ENCODE data around the gene CALN1.

The CALN1 gene

DNA sequence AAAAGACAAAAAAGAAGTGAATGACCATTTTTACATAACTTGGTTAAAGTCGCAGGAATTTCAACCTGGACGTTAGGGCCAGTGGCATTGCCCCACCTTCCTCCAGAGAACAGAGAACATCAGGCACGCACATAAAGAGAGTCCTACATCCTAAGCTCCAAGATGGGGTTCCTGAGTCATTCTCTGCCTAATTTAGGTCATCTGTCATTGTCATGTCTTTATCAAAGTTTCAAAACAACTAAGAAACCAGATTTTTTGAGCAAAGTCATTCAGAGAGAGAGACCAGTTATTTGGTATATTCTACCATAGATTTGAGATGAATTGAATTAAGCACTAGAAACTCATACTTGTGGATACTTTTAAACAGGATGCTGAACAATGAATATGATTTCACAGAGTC, 241.7 kb downstream of the CALN1 start:
- no peak for DNase-seq

DNA sequence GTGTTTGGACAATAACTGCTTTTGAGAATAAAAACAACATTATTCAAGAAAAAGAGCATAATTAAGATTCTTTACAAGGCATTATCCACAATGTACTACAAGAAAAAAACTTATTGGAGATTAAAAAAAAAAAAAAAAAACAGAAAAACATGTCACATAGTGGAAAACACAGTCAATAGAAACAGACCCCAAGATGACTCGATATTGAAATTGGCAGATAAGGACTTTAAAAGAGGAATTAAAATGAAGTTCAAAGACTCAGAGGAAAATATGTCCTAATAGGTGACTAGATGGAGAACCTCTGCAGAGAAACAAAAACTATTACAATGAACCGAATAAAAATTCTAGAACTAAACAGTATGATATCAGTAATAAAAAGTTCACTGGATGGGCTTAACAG, 248.9 kb downstream of the CALN1 start:
- DNase-seq, result no peak

DNA sequence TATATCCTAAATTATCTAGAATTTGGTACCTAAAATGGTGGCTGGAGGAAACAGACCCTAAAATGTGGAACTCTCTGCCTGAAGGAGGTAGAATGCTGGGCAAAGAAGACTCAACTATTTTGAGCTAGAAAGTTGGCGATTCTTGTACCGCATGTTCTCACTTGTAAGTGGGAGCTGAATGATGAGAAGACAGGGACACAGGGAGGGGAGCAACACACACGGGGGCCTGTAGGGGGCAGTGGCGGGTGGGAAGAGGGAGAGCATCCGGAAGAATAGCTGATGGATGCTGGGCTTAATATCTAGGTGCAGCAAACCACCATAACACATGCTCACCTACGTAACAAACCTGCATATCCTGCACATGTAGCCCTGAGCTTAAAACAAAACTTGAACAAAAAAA, 250.6 kb downstream of the CALN1 start:
- DNase-seq, result no peak

DNA sequence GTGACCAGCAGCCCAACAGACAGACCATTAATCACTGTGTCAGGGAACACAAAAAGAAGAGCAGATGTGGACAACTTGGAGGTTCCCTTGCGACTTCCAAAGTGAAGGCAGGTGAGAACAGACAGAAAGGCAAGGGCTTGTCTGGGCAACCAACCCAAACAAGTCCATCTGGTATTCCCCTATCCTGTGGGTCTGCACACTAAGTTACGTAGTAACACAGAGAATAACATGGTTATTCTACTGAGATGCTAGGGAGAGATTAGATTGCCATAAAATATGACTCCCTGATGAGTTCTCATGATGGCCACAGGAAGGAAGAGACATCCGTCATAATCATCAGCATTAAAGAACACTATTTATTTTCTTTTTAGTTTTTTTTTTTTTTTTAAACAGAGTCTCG, 252.2 kb downstream of the CALN1 start:
- DNase-seq, result no peak

DNA sequence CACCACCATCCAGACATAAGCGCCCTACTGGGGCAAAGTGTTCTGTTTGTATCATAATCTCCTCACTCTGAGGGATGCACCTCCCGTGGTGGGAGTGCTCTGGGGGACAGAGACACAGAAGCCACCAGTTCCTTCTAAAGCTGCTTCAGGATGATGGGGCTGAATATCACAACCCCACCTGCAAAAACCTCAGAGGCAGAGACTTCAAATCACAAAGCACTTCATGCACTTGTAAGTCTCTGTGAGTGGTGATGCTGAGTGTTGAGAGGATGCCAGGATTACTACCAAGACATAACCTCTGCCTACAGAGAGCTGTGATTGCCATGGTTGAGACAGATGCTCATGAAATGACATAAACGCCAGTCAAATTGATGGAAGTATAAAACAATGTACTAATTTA, 255.5 kb downstream of the CALN1 start:
- no peak for DNase-seq

DNA sequence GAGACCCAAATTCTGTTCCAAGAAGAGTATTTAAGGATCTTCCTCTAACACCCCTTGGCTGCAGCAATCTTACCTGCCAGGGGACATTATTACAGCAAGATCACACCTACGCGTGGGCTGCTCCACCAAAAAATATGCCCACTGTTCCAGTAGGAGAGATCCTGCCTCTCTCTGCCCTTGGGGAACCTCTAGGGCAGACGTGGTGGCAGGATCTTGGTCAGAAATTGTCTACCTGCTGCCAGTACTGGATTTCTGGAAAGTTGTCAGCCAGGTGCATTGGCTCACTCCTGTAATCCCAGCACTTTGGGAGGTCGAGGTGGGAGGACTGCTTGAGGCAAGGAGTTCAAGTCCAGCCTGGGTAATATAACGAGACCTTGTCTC, 259.0 kb downstream of the CALN1 start:
- no peak for DNase-seq

DNA sequence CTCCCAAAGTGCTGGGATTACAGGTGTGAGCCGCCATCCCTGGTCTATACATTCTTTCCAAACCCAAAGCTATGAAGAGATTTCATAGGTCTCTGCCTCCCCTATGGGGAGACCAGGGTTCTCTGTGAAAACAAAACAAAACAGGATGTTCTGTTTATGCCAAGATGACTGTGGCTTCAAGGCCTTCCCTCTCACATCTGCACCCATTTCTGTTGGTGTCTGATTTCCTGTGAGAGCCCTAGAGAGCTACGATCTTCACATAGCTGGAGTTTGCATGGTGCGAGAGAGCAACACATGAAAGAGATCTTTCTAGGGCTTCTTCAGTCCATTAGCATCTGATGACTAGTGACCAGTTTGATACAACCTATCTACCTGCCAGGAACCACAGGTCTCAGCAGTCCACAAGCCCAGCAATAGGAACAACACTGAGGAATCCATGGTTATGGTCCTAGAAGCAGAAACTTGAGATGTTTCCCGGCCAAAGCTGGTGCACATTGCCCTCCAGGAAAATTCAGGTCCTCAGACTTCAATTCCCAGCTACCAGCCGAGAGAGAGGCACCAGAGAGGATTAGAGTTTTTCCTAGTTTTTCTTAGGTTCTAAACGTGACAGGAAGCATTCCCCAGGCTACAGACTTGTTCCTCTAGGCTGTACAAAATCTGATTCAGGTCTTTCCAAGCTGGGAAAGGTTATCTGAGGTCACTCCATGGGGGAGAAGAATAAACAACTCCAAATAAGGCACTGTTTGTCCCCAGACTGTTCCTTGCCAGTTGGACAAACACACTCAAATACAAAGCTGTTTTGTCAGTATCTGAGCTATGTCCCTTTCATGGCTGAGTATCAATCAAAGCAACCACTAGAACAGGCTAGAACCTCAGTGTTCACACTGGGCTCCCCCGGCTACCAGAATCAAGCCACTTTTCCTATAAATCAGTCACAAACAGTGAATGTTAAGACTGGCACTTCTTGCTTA, 259.7 kb downstream of the CALN1 start:
- no peak for DNase-seq

DNA sequence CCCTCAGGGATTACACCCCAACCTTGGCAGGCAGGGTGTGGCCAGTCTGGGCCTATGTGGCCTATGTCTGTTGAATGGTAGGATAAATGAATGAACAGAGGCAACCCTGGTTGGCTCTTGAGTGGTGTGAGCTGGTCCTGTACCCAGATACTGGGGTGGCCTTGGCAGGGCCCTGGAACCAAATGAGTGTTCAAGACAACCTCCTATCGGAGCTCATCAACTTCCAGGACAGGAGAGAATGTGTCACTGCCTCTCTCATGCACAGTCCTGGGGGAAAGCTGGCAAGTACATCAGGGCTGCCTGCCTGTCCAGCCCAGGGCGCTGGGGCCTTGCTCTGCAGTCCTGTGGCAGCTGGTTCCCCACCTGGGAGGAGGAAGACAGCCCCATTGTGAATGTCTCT, 271.6 kb downstream of the CALN1 start:
- DNase-seq, result no peak

DNA sequence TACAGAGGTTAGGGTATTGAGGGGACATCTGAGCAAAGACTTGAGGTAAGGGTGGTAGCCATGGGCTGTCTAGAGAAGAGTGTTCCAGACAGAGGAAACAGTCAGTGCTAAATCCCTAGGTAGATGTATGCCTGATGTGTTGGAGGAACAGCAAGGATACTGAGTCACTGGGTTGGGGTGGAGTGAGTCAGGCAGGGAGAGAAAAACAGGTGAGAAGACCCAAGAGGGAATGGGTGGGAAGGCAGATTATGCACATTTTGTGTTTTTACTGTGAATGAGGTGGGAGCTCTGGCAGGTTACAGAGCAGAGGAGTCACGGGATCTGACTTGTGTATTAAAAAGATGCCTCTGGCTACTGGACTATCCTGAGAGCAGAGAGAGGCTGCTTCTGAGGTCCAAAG, 285.0 kb downstream of the CALN1 start:
- no peak for DNase-seq

DNA sequence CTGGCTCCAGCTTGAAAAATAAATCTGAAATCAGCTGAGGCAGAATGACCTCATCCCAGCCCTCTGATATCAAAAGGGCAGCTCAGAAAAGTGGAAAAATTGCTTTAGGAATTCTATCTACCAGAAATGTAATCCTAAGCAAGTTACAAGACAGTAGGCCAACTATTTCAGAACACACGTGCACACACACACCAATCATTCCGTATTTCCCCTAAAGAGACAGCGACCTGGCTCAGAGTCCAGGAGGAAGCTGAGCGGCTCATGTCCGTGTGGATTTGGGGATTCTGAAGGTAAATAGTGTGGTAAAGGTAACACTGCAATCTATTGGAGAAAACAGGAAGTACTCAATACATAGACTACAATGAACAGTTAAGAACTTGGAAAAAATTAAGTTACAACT, 288.2 kb downstream of the CALN1 start:
- DNase-seq, result no peak

DNA sequence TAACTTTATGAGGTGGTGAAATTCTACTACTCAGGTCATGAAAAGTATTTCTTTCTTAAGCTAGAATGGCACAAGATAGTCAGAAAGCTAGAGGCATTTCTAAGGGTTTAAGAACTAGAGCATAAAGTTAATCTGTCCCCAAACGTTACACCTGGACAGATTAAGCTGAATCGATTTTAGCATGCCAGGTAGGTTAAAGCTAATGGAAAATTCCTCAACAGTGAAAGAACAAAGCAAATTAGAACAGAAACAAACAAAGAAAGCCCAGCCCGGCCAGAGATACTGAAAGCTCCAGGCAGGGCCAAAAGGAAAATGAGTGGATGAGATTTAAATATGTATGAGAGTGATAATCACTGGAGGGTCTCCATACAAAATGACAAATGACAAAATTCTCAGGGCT, 293.8 kb downstream of the CALN1 start:
- DNase-seq, result no peak

DNA sequence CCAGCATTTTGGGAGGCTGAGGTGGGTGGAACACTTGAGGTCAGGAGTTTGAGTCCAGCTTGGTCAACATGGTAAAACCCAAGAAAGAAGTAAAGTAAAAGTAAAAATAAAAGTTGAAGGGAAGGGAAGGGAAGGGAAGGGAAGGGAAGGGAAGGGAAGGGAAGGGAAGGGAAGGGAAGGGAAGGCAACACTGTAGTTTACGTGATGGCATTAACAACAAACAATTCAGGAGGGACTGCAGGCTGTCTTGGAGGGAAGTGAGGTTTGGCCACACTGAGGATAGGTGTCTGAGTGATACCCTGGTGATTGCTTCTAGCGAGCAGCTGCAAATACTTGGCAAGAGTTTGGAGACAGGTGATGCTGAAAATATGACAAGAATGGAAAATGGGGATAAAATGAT, 298.0 kb downstream of the CALN1 start:
- DNase-seq, result no peak

DNA sequence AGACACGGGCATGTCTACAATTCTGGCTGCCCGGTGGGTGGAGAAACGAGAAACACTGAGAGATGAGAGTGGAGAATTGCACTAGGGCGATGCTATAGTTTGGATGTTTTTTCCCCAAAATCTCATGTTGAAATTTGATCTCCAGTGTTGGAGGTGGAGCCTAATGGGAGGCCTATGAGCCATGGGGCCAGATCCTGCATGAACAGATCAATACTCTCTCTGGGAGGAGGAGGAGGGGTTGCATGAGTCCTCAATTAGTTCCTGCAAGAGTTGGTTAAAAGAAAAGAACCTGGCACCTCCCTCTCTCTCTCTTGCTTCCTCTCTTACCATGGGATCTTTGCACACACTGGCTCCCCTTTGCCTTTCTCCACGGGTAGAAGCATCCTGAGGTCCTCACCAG, 299.1 kb downstream of the CALN1 start:
- no peak for DNase-seq

DNA sequence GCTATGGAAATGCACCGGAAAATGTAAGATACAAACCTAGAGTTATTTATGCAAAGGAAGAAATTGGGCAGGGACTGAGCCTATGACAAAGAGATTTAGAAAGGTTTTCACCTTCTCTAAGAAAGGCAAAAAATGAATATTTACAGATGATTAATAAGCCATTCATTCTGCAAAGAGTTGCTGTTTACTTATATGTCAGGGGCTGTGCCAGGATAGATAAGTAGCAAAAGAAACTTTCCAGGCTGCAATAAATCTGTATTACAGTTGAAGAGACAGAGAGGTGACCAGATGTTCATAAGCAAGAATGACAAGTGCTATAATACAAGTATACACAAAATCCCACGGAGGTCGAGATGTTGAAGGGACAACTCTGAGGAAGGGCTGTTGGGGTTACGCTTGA, 299.6 kb downstream of the CALN1 start:
- DNase-seq, result no peak

DNA sequence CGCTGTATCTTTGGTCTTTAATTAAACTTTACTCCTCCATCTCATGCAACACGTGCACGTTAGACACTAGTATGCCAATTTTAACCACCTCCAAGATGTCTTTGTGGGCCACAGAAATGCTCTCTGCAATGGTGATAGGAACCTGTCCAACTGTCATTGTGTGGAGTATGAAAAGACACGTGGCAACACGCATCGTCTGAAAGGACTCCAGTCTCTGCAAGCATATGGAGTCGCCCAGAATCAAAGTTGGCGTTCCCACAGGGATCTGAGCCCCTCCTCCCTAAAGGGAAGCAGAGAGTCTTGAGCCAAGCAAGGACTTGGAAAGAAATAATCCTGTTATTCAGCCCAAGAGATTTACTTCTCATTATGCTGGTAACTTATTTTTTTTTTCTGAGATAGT, 301.1 kb downstream of the CALN1 start:
- DNase-seq, result no peak

DNA sequence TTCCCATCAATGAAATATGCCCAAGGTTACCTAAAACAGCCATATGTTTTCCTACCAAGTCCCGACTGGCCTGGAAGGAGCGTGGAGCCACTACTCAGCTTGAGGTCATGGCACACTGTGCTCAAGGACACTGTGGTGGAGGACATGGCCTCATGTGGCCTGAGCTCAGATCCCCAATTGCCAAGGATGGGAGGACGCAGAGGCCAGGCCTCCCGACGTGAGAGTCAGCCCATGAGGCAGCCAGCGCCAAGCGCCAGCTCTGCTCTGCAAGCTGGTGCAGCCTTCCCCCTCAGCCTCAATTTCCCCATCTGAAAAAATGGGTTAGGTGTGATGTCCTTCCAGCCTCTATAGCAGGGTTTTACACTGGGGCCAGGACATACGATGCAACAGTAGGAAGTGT, 302.6 kb downstream of the CALN1 start:
- no peak for DNase-seq

DNA sequence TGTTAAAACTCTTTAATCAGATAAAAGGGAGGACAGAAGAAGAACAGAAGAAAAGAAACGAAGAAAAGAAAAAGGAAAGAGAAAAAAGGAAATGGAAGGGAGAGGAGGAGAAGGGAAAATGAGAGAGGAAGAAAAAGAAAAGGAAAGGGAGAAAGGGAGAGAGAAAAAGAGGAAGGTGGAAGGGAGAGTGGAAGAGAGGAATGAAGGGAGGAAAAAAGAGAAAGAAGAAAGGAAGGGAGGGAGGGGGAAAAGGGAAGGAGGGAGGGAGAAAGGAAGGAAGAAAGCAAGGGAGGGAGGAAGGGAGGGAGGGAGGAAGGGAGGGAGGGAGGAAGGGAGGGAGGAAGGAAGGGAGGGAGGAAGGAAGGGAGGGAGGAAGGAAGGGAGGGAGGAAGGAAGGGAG, 305.7 kb downstream of the CALN1 start:
- no peak for DNase-seq

DNA sequence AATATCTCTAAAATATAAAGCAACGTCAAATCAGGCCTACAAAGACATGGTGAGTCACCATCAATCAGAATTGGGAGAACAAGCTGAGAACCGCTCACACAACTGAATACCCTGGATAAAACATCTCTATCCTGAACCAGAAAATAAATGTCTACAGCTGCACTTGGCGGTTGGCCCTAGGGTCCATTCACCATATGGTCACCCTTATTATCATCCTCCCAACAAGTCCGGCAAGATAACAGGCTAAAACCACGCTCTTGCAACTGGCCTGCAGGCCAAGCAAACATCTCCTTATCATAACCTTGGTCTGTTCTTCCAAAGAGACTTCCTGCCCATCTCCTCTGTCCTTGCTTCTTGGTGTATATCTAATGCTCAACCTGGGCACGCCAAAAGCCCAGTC, 310.7 kb downstream of the CALN1 start:
- no peak for DNase-seq

DNA sequence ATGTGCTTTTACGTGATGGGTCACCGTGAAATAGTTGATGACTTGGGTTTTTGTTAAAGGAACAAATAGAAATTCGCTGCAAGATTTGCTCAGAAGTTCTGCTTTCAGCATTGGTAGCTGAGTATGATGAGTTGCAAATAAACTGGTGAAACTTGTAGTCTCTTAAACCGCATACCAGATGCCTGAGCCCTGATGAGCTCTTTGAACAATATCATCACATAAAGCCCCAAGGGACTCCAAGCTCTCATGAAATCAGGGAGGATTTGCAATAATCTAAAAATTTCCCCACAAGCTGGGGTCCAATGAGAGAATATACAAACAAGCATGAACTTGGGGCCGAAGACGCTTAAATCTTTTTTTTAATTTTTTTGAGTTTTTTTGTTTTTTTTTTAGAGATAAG, 312.4 kb downstream of the CALN1 start:
- no peak for DNase-seq

DNA sequence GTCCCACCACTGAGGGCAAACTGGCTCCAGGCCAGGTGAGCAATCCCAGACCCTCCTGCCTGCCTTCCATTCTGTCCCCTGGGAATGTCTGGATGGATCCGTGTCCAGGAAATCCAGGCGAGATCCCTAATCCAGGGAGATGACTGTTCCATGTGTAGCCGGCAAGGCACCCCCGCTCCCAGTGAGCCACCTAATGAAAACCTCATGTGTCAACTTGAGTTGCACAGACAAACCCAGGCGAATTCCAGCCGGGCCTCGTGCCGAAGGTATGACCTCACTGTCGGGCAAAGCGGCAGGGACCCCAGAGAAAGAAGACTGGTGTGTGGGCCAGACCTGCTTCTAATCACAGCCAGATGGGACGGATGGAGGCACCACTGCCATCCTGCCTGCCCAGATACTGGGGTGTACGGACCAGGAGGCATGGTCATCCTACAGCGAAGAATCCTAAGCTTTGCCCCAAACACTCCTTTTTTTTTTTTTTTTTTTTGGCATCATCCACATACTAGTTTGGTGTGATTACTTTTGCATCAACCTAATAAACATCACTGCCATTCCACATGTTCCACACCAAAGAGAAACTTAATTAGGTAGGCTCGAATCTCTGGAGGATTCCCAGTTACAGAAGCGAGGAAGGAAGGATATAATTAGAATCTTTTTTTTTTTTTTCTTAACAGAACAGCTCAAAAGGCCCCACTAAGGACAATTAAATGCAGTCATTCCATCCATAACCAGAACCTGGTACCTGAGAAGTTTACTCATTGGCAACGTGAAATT, 313.1 kb downstream of the CALN1 start:
- no peak for DNase-seq

DNA sequence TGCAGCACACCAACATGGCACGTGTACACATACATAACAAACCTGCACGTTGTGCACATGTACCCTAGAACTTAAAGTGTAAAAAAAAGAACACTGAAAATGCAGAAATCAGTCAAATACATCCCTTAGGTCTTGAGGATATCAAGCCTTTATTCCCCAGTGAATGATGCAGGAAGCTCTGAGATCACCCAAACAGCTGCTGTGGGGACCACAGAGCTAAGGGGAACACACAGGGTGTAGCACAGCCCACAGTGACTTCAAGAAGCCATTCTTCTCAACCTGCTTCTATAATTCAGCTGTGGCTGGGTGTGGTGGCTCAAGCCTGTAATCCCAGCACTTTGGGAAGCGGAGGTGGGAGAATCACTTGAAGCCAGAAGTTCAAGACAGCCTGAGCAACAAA, 314.9 kb downstream of the CALN1 start:
- DNase-seq, result no peak

DNA sequence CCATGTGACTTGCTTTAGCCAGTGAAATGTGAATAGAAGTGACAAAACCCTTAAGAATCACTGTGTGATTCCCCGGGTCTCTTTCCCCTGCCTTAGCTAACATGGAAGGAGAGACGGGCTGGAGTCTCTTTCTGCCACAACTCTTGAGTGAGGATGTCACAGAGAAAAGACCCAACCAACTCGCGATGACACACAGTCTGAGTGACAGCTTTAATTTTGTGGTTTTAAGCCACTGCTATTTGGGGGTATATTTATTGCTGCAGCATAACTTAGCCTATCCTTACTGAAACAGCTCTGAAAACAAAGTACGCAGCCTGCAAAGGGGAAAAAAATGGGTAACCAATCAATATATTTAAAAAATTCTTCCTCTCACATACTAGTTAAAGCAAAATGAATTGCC, 319.4 kb downstream of the CALN1 start:
- DNase-seq, result no peak

DNA sequence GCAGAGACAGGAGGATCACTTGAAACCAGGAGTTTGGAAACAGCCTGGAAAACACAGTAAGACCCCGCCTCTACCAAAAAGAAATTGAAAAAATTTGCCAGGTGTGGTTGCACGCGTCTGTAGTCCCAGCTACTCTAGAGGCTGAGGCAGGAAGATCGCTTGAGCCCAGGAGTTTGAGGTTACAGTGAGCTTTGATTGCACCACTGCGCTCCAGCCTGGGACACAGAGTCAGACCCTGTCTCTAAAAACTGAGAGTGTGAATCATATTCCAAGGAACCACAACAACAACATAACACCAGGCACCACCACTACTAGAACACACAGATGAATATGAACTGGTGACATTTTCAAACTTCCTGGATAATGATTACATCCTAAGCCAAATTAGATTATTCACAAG, 324.2 kb downstream of the CALN1 start:
- DNase-seq, result no peak

DNA sequence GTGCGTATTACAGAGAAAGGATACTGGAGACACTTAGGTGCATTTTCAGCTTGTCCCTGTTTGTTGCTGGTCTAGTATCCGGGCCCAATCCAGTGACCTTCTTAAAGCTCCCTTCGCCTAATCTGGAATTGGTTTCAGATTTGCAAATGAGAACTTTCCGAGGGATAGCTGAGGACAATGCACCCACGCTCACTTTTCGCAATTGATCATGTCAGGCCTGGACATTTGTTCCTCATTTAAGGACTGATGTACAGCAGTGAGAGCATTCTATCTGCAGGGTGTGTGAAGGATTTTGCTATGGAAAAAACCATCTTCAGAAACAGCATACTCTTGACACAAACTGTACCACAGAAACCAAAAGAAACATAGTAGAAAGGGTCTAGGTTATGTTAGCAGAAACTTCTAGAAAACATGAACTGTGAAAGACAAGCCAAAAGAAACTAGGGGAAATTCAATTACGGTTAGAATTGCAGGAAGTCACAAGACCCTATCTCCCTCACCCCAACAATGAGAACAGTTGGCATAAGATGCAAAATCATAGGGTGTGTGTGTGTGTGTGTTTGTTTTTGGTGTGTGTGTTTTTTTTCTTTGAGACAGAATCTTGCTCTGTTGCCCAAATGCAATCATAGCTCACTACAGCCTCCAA, 331.1 kb downstream of the CALN1 start:
- DNase-seq, result no peak

Data from activated CD8-positive, alpha-beta memory T cell treated with anti-CD3 and anti-CD28 coated beads, Interleukin-2, amount 50 U/mL, for 48 hours (primary cell).